ENCODE measurements around the gene KCND3. TPM values are rescaled to one million over a fixed set of nuclear protein-coding genes. Genes with fewer than 3 reads are reported as not detected.

The KCND3 gene
- total RNA-seq, 6 donors from 2014 or later: 2.7 to 6.4 (median 5.4) TPM

GRCh38 chr1:111878091-111878490 lies 111.4 kb downstream of the KCND3 start:
- ATAC-seq (ENCODE audit: low FRiP score in 2 of 2) (no peak), DNase-seq (peak in 1 of 2 donors; percentile 32)
- Histone ChIP-seq H3K36me3 (no peaks in the 10 kb centered on the region), H3K4me3 (no peak overlapping the region), H3K27me3 (no peaks in the 10 kb centered on the region), H3K4me1 (peaks cover 0 to 3% (median 0%) of the 10 kb centered on the region in 4 donors), H3K9me3 (no peaks in the 10 kb centered on the region), H3K27ac (no peak overlapping the region)
- WGBS, 2 donors: 66 to 74% methylated on average over 4 to 7 of the region's 7 CpGs
- no peak for TF ChIP-seq CTCF (IDR thresholded peaks at IDR 0.05)
- TF ChIP-seq POLR2A (IDR thresholded peaks at IDR 0.05): no peak
- no peak for TF ChIP-seq POLR2AphosphoS5 (IDR thresholded peaks at IDR 0.05)
- no peak for TF ChIP-seq EP300 (IDR thresholded peaks at IDR 0.05)

GRCh38 chr1:111876631-111877030 lies 112.8 kb downstream of the KCND3 start:
- Histone ChIP-seq H3K27me3 (no peaks in the 10 kb centered on the region), H3K36me3 (no peaks in the 10 kb centered on the region), H3K9me3 (no peaks in the 10 kb centered on the region), H3K4me3 (no peak overlapping the region), H3K4me1 (peaks cover 0 to 3% (median 0%) of the 10 kb centered on the region in 4 donors), H3K27ac (no peak overlapping the region)
- no peak for DNase-seq
- no peak for ATAC-seq (ENCODE audit: low FRiP score in 2 of 2)
- WGBS, 2 donors: 78% methylated on average over 3 of the region's 3 CpGs; no CpG with 5 or more reads in 1 of the 2 donors
- no peak for TF ChIP-seq POLR2AphosphoS5 (IDR thresholded peaks at IDR 0.05)
- TF ChIP-seq POLR2A (IDR thresholded peaks at IDR 0.05): no peak
- no peak for TF ChIP-seq CTCF (IDR thresholded peaks at IDR 0.05)
- TF ChIP-seq EP300 (IDR thresholded peaks at IDR 0.05): no peak

DNA sequence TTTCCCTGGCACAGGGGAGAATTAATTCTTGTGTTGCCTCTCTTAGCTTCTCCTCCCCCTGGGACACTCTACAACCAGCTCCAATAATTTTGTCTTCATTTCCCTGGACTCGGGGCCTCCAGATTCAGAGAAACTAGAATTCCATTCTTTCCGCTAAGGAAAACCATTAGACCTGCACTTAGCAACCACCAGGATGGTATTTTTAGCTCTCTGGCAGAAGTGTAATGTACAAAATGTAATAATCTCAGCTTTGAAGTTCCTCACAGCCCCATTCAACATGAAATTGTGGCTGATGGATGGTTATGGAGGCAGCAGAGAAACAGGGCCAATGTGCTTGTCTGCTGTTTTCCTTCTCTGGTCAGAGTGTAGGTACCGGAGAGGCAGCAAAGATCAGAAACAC lies 113.8 kb downstream of the KCND3 start:
- Histone ChIP-seq H3K27me3 (no peaks in the 10 kb centered on the region), H3K9me3 (no peaks in the 10 kb centered on the region), H3K4me1 (peaks cover 0 to 2% (median 0%) of the 10 kb centered on the region in 4 donors), H3K4me3 (no peak overlapping the region), H3K36me3 (no peaks in the 10 kb centered on the region), H3K27ac (no peak overlapping the region)
- 85% methylated on average over 3 of the region's 3 CpGs for WGBS, 2 donors
- ATAC-seq (ENCODE audit: low FRiP score in 2 of 2) (no peak), DNase-seq (no peak)
- TF ChIP-seq CTCF (IDR thresholded peaks at IDR 0.05): no peak

- Histone ChIP-seq H3K4me1 (no peaks in the 10 kb centered on the region), H3K4me3 (no peak overlapping the region), H3K27ac (no peak overlapping the region), H3K27me3 (no peaks in the 10 kb centered on the region), H3K9me3 (no peaks in the 10 kb centered on the region), H3K36me3 (no peaks in the 10 kb centered on the region)
- ATAC-seq (ENCODE audit: low FRiP score in 2 of 2) (no peak), DNase-seq (no peak)
- TF ChIP-seq EP300 (IDR thresholded peaks at IDR 0.05): no peak
- TF ChIP-seq POLR2AphosphoS5 (IDR thresholded peaks at IDR 0.05): no peak
- no peak for TF ChIP-seq POLR2A (IDR thresholded peaks at IDR 0.05)
- no peak for TF ChIP-seq CTCF (IDR thresholded peaks at IDR 0.05)
- 83 to 84% methylated on average over 5 of the region's 5 CpGs for WGBS, 2 donors
These were observed 115.9 kb downstream of the KCND3 start for GRCh38 chr1:111873460-111874030.

GRCh38 chr1:111870181-111870580 lies 119.3 kb downstream of the KCND3 start:
- no peaks in the 10 kb centered on the region for H3K36me3 ChIP-seq
- no peak overlapping the region for H3K4me3 ChIP-seq
- DNase-seq: no peak
- no peak overlapping the region for H3K27ac ChIP-seq
- 87 to 100% methylated on average over 1 of the region's 1 CpG for WGBS, 2 donors
- no peaks in the 10 kb centered on the region for H3K4me1 ChIP-seq
- no peak for ATAC-seq (ENCODE audit: low FRiP score in 2 of 2)
- TF ChIP-seq EP300 (IDR thresholded peaks at IDR 0.05): no peak
- TF ChIP-seq CTCF (IDR thresholded peaks at IDR 0.05): no peak
- no peak for TF ChIP-seq POLR2AphosphoS5 (IDR thresholded peaks at IDR 0.05)
- TF ChIP-seq POLR2A (IDR thresholded peaks at IDR 0.05): no peak
- no peaks in the 10 kb centered on the region for H3K9me3 ChIP-seq
- no peaks in the 10 kb centered on the region for H3K27me3 ChIP-seq

Measured in upper lobe of left lung (tissue), 6 donors.